Left ventricle myocardium inferior (tissue), 1 donor: ENCODE data around the gene ECM1. TPM values are rescaled to one million over a fixed set of nuclear protein-coding genes. Genes with fewer than 3 reads are reported as not detected.

ENCODE experiments used
- DNase-seq: peaks from one replicate; pipeline ENCODE4 v3.0.0-alpha.2; 2020
- H3K27ac ChIP-seq: fragments of 200-600 bp; replicated peaks from 2 replicates; pipeline ENCODE4 v1.8.0; 2021
- H3K27me3 ChIP-seq: fragments of 200-600 bp; 2 replicates; pipeline ENCODE4 v1.8.0; 2021; ENCODE audit warnings: low read depth
- H3K36me3 ChIP-seq: fragments of 200-600 bp; 2 replicates; pipeline ENCODE4 v1.8.0; 2021
- H3K4me1 ChIP-seq: fragments of 200-600 bp; 2 replicates; pipeline ENCODE4 v1.8.0; 2021
- H3K4me3 ChIP-seq: fragments of 200-600 bp; 2 replicates; pipeline ENCODE4 v1.8.0; 2021; ENCODE audit warnings: mild to moderate bottlenecking, moderate library complexity
- H3K9me3 ChIP-seq: fragments of 200-600 bp; replicated peaks from 2 replicates; pipeline ENCODE4 v1.8.0; 2021
- intact Hi-C: fragments of 100-400 bp; cut with micrococcal nuclease; formaldehyde crosslinking; loops from one replicate; pipeline ENCODE4 v1.11.0; 2022
- long read RNA-seq: library from polyadenylated mRNA; unstranded; transcript quantifications from one replicate; pipeline ENCODE4 v2.0.0, GENCODE V29; 2021
- total RNA-seq: library from RNA; stranded (reverse); fragmentation: NEBNext Ultra II Directional; extraction: Animal tissue kit (Norgen Biotek cat#: 25700); gene quantifications from one replicate; pipeline ENCODE4 v1.2.1, GENCODE V29; 2021
- TF ChIP-seq, protein P1 (sequence below): fragments of 200-600 bp; IDR thresholded peaks from 2 replicates; pipeline ENCODE4 v1.8.0; 2021; ENCODE audit warnings: antibody characterized with exemption, mild to moderate bottlenecking, borderline replicate concordance
- donor health status: DM: no; HTN: yes; CAD: no; lungs with severe emphysema.

The ECM1 gene
- total RNA-seq, result 20.1 TPM
- long read RNA-seq, transcript ECM1-202 (10 exons, 2,070 nt), result major isoform, 9 of 13 reads
- long read RNA-seq, partial matches to known transcripts, result 0 of 13 reads
- long read RNA-seq, other reads (novel, unspliced or antisense), result 4 of 13 reads

DNA sequence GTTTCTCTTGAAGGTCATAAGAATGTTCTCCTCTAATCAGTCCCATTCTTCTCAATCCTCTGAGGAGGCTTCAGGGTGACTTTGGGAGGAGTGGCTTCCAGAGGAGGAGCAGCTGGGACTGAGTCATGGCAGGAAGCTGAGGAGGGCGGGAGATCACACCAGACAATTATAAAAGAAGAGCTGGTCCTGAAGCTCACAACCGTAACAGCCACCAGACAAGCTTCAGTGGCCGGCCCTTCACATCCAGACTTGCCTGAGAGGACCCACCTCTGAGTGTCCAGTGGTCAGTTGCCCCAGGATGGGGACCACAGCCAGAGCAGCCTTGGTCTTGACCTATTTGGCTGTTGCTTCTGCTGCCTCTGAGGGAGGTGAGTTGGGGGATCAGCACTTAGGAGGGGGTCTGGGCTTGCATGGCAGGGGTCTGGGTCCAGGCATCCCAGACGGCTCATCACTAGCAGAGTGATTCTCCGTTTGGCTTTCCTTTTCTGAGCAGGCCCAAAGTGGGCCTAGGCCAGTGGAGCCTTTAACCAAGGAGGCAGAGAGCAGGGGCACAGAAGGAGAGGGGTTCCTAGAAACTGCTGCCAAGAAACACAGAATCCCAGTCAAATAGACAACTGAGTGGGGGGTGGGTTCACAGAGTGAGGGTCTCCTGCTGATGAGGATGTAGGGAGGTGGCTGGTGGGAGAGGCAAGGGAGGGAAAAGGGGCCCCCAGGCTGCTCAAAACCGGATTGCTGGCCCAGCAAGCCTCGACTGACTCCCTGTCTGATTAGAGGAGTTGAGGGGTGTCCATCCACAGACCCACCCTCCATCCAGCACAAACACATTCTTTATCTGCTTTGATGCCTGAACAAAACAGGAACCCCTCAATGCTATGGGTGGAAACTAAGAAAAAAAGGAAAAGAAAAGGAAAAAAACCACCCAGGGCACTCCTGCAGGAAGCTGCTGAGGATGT lies at the start of gene ECM1:
ECM1 (plus strand) TSS at position 198 of the 953 bp plus-strand sequence; CDS start at position 299, 101 bp downstream.
- Histone ChIP-seq H3K27ac (peak within 1 kb of the TSS; percentile 86), H3K4me3 (peak within 1 kb of the TSS; percentile 59), H3K9me3 (no peaks in the 10 kb centered on the region), H3K4me1 (peaks cover 27% of the 10 kb centered on the region), H3K27me3 (no peaks in the 10 kb centered on the region), H3K36me3 (peaks cover 44% of the 10 kb centered on the region)
- intact Hi-C loops, result no loop called here
- TF ChIP-seq, protein P1, sequence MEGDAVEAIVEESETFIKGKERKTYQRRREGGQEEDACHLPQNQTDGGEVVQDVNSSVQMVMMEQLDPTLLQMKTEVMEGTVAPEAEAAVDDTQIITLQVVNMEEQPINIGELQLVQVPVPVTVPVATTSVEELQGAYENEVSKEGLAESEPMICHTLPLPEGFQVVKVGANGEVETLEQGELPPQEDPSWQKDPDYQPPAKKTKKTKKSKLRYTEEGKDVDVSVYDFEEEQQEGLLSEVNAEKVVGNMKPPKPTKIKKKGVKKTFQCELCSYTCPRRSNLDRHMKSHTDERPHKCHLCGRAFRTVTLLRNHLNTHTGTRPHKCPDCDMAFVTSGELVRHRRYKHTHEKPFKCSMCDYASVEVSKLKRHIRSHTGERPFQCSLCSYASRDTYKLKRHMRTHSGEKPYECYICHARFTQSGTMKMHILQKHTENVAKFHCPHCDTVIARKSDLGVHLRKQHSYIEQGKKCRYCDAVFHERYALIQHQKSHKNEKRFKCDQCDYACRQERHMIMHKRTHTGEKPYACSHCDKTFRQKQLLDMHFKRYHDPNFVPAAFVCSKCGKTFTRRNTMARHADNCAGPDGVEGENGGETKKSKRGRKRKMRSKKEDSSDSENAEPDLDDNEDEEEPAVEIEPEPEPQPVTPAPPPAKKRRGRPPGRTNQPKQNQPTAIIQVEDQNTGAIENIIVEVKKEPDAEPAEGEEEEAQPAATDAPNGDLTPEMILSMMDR, result no peak
- DNase-seq, result peak; percentile 61

DNA sequence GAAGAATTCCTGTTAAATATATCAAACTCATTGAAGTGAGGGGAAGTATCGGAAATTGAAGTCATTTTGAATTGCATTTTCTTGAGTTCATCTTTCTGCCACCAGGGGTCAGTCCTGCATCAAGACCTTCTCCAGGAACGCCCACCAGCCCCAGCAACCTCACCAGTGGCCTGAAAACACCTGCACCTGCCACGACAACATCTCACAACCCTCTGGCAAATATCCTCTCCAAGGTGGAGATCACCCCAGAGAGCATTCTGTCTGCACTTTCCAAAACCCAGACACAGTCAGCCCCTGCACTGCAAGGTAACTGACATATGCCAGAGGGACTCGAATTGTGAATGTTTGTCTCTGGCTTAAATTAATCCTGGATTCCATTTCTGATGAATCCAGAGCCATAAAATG lies 43.5 kb upstream of the ECM1 start:
- Histone ChIP-seq H3K4me3 (no peak overlapping the region), H3K9me3 (no peaks in the 10 kb centered on the region), H3K27me3 (no peaks in the 10 kb centered on the region), H3K4me1 (peaks cover 3% of the 10 kb centered on the region), H3K36me3 (peaks cover 76% of the 10 kb centered on the region), H3K27ac (no peak overlapping the region)
- TF ChIP-seq, protein P1, result peak; percentile 84
- intact Hi-C loops, result no loop called here
- DNase-seq, result no peak

DNA sequence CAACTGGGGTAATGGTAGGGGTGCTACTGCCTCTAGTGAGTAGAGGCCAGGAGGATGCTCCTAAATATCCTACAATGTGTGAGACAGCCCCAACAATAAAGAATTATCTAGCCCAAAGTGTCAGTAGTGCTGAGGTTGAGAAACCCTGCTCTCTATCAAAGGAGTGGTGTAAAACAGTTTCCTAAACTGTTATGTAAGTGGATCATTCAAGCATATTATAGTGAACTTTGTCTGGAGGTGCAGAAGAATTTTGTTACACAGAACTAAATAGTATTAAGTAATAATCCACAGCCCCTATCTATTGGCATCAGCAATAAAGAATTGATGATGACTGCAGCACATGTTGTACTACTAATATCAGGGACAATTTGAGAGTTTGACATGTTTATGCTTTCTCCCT lies 40.9 kb upstream of the ECM1 start:
- H3K36me3 ChIP-seq, result peaks cover 68% of the 10 kb centered on the region
- H3K4me3 ChIP-seq, result no peak overlapping the region
- TF ChIP-seq, protein P1, result no peak
- no peaks in the 10 kb centered on the region for H3K27me3 ChIP-seq
- no peaks in the 10 kb centered on the region for H3K9me3 ChIP-seq
- no peak overlapping the region for H3K27ac ChIP-seq
- DNase-seq, result no peak
- intact Hi-C loops, result no loop called here
- peaks cover 25% of the 10 kb centered on the region for H3K4me1 ChIP-seq

DNA sequence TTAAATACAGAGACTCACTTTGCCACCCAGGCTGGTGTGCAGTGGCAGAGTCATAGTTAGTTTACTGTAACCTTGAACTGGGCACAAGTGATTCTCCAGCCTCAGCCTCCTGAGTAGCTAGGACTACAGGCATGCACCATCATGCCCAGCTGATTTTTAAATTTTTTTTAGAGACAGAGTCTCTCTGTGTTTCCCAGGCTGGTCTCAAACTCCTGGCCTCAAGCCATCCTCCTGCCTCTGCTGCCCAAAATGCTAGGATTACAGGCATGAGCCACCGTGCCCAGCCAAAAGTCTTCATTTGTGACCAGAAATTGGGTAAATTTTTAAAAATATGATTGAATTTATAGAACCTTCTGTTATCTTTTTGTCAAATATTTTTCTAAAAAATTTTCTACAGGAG lies 38.6 kb upstream of the ECM1 start:
- H3K9me3 ChIP-seq, result no peaks in the 10 kb centered on the region
- no peak overlapping the region for H3K4me3 ChIP-seq
- TF ChIP-seq, protein P1, result no peak
- intact Hi-C loops, result no loop called here
- no peaks in the 10 kb centered on the region for H3K27me3 ChIP-seq
- H3K27ac ChIP-seq, result peak overlapping the region; percentile 58
- H3K36me3 ChIP-seq, result peaks cover 69% of the 10 kb centered on the region
- H3K4me1 ChIP-seq, result peaks cover 43% of the 10 kb centered on the region
- DNase-seq, result no peak

DNA sequence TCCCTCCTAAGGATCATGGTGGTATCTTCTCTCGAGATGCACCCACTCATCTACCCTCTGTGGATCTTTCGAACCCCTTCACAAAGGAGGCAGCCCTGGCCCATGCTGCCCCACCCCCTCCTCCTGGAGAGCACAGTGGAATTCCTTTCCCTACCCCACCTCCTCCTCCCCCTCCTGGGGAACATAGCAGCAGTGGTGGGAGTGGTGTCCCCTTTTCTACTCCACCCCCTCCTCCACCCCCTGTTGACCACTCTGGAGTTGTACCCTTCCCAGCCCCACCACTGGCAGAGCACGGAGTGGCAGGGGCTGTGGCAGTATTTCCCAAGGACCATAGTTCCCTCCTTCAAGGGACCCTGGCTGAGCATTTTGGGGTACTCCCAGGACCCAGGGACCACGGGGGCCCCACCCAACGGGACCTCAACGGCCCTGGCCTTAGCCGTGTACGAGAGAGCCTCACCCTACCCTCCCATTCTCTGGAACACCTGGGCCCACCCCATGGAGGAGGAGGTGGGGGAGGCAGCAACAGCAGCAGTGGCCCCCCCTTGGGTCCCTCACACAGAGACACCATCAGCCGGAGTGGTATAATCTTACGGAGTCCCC lies 35.2 kb upstream of the ECM1 start:
- intact Hi-C loops, result loop anchor here (10.0 kb wide), 1 partner anchor 52 kb away; no protein-coding TSS in a partner anchor
- Histone ChIP-seq H3K27me3 (no peaks in the 10 kb centered on the region), H3K4me1 (peaks cover 73% of the 10 kb centered on the region), H3K36me3 (peaks cover 39% of the 10 kb centered on the region), H3K9me3 (no peaks in the 10 kb centered on the region), H3K4me3 (no peak overlapping the region), H3K27ac (peak overlapping the region; percentile 80)
- TF ChIP-seq, protein P1, result no peak
- no peak for DNase-seq
